GM21360 (cell line): ENCODE results near the gene SMAD1.
"Not testable (repeated sequence)": the region's sequence is repeated elsewhere in the genome, so short reads cannot be mapped to it uniquely, and the experiment has no call there.

Experiments
- ATAC-seq: cut with Tn5 transposase; IDR thresholded peaks from one replicate; pipeline ENCODE4 v1.9.1; 2021; ENCODE audit warnings: mild to moderate bottlenecking, moderate library complexity; ENCODE audit not compliant: unreplicated experiment

Gene SMAD1

DNA sequence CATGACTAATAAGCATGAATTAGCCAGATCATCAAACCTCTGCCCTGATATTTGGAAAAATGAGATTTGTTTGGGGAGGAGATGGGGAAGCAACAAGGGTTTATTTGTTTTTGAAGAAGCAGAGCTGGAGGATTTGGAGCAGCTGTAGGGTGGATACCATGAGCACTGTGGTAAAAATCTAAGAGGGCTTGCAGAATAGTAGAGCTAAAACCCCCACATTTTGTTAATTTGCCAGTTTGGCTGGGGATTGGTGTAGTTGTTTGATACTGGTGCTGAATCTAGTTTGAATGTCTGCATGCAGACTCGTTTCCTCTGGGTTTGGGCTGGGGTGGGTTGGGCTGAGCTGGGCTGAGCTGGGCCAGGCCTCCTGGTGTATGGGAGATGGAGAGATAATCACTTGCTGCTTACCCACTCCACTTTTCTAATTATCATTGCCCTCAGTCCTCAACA is 43.7 kb downstream of the SMAD1 start:
- no peak for ATAC-seq

DNA sequence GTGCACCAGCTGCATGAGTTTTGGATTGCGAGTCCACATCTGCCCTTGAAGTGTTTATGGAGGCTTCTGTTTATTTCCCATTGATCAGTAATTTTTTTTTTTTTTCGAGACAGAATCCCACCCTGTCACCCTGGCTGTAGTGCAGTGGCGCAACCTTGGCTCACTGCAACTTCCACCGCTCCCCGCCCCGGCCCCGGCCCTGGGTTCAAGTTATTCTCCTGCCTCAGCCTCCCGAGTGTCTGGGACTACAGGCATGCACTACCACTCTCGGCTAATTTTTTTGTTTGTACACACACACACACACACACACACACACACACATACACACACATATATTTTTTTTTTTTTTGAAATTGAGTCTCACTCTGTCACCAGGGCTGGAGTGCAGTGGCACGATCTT is 46.1 kb downstream of the SMAD1 start:
- no peak for ATAC-seq

GRCh38 chr4:145528601-145529000 is 46.9 kb downstream of the SMAD1 start:
- ATAC-seq, result no peak

DNA sequence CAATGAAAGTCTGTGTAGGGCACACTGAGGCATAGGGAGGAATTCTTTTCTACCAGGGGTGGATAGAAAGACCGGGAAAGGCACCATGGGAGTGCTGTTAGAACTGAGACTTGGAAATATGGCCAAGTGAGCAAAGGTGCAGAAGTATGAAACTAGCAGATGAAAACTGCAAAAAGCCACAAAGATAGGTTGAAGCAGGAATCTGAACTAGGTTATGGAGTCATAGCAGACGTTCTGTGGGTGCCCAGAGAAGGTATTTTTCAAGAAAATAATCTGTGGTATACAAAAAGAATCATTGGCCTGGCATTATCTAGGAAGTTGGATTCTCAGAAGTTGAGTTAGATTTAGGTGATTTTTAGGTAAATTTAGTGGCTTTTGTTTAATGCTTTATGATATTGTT is 48.5 kb downstream of the SMAD1 start:
- ATAC-seq, result peak; percentile 36

- no peak for ATAC-seq
Measured at GRCh38 chr4:145530662-145531061, 49.0 kb downstream of the SMAD1 start.

DNA sequence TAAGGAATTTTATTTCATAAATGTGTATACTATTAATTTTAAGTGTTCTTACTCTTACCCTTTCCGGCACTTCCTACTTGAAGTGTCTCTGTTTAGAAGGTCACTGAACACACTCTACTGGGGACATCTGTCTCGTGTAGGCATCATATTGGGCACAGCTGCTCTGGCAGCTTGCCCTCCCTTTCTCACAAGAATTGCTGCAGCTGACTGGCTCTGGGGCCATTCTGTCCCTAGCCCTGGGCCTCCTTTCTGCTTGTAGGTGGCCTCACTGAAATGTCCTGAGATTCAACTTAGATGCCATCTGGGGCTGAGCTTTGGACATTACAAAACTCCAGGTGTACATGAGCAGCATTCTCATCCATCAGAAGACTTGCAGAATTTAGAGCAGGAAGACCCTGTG is 49.6 kb downstream of the SMAD1 start:
- no peak for ATAC-seq

DNA sequence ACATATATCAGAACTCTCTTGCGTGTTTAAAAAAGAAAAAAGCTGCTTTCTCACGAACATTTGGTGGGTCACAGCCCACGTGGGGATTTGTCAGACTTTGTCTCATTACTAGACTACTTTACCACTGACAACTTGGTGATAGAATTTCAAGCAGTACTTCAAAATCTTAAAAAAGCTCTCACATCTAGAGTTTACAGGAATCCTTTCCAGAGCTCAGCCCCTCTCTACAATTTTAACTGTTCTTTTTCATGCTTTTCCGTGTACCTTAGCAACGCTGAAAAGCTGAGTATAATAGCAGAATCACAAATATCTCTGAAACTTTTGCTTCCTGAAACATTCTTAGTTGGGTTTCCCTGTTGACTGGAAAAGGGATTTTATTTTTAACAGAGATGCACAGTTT is 50.2 kb downstream of the SMAD1 start:
- ATAC-seq, result no peak

DNA sequence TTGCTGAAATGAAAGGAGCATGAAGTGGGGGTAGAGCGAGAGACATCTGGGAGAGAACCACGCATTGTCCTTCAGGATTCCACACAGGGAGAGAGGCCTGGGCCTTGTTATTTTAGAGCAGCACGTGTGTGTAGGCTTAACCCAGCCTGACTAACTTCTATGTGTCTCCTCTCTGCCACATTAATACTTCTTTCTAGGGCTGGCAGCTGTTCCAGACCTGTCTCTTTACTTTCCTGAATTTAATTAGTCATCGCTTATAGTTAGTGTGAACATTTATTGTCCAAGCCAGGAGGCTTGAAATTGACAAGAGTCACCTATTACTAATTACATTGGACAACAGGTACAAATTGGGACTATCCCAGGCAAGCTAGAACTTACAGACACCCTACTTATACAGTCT is 51.3 kb downstream of the SMAD1 start:
- no peak for ATAC-seq

- not testable (repeated sequence) for ATAC-seq
Measured at GRCh38 chr4:145533415-145533814, 51.8 kb downstream of the SMAD1 start.

DNA sequence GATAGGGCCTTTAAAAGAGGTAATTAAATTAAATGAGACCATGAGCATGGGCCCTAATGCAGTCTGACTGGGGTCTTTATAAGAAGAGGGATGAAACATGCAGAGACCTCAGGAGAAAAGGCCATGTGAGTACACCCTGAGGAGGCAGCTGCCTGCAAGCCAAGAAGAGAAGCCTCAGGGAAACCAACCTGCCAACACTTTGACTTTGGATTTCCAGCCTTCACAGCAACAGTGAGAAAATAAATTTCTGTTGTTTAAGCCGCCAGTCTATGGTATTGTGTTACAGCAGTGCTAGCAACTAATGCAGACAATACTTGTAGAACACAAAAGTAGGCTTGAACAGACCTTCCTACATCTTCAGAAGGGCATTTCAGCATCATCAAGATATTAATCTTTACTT is 52.3 kb downstream of the SMAD1 start:
- no peak for ATAC-seq

- no peak for ATAC-seq
Measured at GRCh38 chr4:145535202-145535601, 53.5 kb downstream of the SMAD1 start.

- no peak for ATAC-seq
Measured at GRCh38 chr4:145536044-145536443, 54.4 kb downstream of the SMAD1 start.

DNA sequence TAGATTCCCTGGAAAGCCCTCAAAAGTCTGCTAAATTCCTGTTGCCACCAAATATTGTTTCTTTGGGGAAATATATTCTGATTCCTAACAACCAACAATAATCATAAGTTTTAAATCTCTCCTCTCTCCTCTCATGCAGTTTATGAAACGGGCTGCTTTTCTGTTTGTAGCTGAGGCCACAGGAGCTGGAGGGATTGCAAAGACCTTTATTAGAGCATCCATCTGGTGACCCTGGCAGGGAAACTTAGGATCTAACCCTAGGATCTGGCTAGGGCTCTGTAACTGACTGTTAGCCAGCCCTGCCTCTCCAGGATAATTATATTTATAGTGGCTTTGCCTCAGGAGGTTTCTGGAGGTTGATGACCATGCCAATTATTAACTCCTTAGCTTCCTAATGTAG is 56.9 kb downstream of the SMAD1 start:
- no peak for ATAC-seq

DNA sequence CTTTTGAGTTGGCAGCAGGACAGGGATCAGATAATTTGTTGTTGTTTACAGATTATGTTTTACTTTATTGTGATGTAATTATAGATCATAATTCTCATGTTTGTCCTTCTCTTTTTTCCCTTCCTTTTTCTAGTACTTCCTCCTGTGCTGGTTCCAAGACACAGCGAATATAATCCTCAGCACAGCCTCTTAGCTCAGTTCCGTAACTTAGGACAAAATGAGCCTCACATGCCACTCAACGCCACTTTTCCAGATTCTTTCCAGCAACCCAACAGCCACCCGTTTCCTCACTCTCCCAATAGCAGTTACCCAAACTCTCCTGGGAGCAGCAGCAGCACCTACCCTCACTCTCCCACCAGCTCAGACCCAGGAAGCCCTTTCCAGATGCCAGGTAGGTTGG is 58.0 kb downstream of the SMAD1 start:
- no peak for ATAC-seq

GRCh38 chr4:145540235-145540634 is 58.6 kb downstream of the SMAD1 start:
- no peak for ATAC-seq

GRCh38 chr4:145541346-145541745 is 59.7 kb downstream of the SMAD1 start:
- ATAC-seq, result no peak

- ATAC-seq, result no peak
Measured at GRCh38 chr4:145545031-145545430, 63.4 kb downstream of the SMAD1 start.

GRCh38 chr4:145545538-145546174 is 64.0 kb downstream of the SMAD1 start:
- ATAC-seq, result no peak

DNA sequence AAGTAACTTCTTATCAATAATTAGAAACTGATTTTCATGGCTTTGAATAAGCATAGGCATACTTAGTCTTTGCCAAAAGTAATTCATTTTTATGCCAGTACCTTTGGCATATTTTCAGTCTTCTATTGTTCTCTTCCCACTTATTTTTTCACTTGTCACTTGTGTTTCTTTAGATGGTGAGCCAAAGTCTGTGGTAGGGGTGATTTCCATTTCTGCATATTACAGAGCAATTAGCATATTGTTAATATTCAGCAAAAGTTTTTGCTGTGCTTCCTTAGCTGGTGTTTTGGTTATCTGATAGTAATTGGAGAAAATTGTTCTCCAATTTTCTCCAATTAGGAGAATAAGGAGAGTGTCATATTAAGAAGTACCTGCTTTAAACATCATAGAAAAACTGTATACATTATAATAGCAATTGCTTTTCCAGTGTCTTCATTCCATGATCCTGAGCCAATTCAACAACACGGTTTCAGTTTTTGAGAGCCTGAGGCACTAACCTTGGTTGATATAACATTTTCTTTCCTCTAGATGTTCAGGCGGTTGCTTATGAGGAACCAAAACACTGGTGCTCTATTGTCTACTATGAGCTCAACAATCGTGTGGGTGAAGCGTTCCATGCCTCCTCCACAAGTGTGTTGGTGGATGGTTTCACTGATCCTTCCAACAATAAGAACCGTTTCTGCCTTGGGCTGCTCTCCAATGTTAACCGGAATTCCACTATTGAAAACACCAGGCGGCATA is 64.7 kb downstream of the SMAD1 start:
- no peak for ATAC-seq

DNA sequence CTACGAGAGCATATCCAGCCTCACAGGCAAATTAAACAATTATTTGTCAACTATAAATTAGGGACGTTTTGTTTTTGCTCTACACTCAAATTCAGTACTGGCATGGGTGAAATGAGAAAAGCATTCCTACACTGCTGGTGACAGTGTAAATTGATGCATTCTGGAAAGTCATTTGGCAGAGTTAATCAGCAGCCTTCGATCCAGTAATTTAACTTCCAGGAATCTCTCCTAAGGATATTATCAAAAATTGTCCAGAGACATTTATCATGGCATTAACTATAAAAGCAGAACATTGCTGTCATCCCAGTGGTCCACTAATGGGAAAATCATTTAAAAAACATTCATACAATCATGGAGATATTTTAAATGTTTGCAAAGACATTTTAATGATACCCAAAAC is 70.0 kb downstream of the SMAD1 start:
- no peak for ATAC-seq

DNA sequence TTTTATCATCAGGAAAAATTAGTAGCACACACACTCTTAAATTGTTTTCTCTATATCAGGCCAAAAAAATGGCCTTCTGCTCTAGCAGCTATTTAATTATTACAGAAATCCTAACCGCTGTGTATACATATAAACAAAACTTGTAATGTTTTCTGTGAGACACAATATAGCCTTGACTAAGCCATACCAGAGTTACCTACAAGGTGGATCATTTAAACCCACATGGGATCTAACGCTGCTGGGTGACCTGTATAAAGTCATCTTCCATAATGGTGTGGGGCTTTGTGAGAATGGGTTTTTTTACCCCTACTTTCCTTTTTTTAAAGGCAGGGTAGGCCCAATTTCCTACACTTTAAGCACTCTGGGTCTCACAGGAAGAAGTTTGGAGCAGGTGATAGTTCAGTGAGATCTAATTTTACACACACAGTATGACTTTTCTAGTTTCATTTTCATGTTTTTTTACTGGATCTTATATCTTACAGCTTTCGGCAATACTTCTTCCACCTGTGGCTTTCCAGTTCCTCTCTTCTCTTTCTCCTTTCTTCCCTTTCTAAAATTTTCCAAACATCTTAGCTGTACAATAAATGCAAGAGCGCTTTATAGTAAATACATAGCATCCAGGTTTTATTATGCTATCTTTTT is 70.6 kb downstream of the SMAD1 start:
- ATAC-seq, result peak; percentile 72

DNA sequence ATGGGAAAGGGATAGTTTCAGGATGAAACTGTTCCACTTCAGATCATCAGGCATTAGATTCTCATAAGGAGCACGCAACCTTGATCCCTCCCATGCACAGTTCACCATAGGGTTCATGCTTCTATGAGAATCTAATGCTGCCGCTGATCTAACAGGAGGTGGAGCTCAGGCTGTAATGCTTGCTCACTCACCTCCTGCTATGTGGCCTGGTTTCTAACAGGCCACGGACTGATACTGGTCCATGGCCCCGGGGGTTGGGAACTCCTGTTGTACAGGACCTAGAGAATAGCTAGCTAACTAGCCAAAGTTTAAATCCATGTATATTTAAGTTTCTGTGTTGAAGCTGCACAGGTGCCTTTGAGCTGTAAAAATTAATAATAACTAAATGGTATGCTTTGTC is 71.7 kb downstream of the SMAD1 start:
- no peak for ATAC-seq
